H4 (cell line): Measurements from ENCODE around the gene TLX2. TPM values are rescaled to one million over a fixed set of nuclear protein-coding genes. Genes with fewer than 3 reads are reported as not detected.
"Not testable (repeated sequence)": the region's sequence is repeated elsewhere in the genome, so short reads cannot be mapped to it uniquely, and the experiment has no call there.

Source experiments
- DNase-seq: peaks from one replicate; pipeline ENCODE4 v3.0.0-alpha.2; 2015; ENCODE audit warnings: low spot score
- total RNA-seq: library from RNA; depleted of rRNA; stranded (reverse); fragments of >200 nt; shearing (Covaris generic); gene quantifications from 2 replicates; pipeline ENCODE4 v1.2.3, GENCODE V29; 2014; rRNA removed

TLX2 gene
- total RNA-seq, result not detected in 2 replicates

DNA sequence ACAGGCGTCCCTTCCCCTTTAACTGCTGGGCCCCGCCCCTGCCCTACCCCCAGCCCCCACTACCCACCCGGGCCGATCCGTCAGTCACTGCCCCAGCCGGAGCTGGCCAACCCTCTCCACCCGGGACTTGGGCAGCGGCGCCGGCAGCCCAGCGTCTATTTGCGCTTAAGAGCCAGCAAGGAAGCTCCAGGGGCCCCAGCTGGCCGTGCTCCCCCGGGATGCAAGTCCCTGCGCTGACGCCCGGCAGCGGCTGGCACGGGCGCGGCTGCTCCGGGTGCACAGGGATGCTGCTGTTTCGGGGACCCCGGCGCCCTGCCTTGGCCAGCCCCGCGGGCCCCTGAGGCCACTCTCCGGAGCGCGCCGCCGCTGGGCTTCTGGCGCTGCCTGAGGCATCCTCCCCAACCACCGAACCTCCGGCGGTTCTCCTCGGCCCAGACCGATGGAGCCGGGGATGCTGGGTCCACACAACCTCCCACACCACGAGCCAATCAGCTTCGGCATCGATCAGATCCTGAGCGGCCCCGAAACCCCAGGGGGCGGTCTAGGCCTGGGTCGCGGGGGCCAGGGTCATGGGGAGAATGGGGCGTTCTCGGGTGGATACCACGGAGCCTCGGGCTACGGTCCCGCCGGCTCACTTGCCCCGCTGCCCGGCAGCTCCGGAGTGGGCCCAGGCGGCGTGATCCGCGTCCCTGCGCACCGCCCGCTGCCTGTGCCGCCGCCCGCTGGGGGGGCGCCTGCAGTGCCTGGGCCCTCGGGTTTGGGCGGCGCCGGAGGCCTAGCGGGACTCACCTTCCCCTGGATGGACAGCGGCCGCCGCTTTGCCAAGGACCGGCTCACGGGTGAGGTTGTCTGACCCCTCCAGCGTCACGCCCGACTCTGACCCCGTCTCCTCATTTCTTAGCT is at the start of gene TLX2:
TSS of gene TLX2 (plus strand) at position 83 of the 903 bp plus-strand sequence. CDS start at position 440, 357 bp downstream.
- DNase-seq, result no peak

DNA sequence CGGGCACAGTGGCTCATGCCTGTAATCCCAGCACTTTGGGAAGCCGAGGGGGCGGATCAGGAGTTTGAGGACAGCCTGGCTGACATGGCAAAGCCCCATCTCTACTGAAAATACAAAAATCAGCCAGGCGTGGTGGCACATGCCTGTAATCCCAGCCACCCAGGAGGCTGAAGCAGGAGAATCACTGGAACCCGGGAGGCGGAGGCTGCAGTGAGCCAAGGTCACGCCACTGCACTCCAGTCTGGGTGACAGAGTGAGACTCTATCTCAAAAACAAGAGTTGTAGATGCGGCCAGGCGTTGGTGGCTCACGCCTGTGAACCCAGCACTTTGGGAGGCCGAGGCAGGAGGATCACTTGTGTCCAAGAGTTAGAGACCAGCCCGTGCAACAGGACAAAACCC is 43.5 kb upstream of the TLX2 start:
- not testable (repeated sequence) for DNase-seq

DNA sequence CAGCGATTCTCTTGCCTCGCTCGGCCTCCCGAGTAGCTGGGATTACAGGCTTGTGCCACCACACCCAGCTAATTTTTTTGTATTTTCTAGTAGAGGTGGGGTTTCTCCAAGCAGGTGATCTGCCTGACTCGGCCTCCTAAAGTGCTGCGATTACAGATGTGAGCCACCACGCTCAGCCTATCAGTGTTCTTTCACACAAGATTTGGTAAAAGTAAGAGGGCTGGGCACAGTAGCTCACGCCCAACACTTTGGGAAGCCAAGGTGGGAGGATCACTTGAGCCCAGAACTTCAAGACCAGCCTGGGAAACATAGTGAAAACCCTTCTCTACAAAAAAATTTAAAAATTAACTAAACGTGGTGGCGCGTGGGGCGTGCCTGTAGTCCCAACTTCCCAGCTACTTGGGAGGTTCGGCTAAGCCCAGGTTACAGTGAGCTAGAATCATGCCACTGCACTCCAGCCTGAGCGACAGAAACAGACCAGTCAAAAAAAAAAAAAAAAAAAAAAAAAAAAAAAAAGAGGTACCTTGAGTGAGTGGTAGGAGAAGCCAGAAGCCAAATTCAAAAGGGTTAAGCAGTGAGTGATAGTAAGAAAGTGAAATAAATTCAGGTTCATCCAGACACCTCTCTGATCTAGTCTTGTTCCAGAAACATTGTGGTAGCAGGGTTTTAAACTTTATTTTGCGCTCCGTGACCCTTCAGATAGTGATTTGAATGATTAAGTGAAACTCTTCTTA is 42.8 kb upstream of the TLX2 start:
- no peak for DNase-seq

- DNase-seq, result peak; percentile 88
Observed at GRCh38 chr2:74472086-74472944, 41.9 kb upstream of the TLX2 start, which contains the start of gene MRPL53. MRPL53 (minus strand) TSS chr2:74472680; CDS start chr2:74472660, 20 bp downstream.

GRCh38 chr2:74472945-74473258 is 41.3 kb upstream of the TLX2 start:
- DNase-seq, result no peak

DNA sequence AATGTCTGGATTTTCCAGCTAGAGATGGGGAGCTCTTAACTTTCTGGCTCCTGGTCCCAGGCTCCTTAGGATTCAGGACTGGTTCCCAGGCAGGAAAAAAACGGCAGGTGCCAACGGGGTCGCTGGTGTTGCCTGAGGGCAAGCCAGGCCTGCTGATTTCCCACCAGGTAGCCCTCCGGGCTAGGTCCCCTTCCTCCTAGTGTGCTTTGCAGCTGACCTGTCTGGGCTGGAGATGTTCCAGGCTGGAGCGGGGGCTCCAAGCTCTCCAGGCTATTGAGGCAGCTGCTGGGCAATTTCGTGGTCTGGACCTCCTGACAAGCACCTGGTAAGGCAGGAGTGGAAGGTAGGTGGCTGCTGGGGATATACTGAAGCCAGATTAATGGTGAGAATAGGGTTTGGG is 39.8 kb upstream of the TLX2 start:
- no peak for DNase-seq

DNA sequence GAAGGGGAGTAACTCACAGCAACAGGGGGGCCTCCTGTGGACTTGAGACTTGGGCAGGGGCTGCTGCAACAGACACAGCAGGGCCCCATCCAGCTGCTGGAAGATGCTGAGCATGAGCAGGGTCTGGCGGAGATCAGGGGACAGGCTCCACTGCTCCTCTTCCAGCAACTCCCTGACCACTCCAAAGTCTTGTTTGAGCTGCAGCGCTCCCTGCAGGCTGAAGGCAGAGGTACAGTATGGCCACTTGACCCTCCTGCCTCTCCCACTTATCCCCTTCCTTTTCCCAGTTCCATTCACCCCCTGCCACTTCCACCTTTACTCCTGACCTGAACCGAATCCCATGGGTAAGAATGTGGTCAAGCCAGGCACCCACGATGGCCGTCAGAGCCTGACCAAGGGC is 39.4 kb upstream of the TLX2 start:
- no peak for DNase-seq

DNA sequence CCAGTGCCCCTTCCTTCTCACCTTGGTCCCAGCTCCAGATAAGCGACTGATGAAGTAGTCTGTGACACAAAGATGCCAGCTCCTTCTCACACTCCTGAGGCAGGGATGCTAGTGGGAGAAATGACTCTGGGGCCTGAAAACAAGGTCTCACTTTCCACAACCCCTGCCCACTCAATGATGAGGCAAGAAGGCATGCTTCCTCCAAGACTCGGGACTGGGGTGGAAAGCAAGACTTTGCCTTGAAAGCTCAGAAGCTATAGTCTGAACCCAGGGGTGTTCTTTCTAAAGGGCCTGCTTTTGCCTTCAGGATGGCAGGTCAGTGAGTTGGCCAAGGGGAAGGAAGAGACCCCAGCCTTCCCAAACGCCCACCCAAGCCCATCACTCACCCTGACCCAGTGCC is 32.8 kb upstream of the TLX2 start:
- no peak for DNase-seq

- DNase-seq, result no peak
Observed at GRCh38 chr2:74481961-74482800, 32.1 kb upstream of the TLX2 start.

DNA sequence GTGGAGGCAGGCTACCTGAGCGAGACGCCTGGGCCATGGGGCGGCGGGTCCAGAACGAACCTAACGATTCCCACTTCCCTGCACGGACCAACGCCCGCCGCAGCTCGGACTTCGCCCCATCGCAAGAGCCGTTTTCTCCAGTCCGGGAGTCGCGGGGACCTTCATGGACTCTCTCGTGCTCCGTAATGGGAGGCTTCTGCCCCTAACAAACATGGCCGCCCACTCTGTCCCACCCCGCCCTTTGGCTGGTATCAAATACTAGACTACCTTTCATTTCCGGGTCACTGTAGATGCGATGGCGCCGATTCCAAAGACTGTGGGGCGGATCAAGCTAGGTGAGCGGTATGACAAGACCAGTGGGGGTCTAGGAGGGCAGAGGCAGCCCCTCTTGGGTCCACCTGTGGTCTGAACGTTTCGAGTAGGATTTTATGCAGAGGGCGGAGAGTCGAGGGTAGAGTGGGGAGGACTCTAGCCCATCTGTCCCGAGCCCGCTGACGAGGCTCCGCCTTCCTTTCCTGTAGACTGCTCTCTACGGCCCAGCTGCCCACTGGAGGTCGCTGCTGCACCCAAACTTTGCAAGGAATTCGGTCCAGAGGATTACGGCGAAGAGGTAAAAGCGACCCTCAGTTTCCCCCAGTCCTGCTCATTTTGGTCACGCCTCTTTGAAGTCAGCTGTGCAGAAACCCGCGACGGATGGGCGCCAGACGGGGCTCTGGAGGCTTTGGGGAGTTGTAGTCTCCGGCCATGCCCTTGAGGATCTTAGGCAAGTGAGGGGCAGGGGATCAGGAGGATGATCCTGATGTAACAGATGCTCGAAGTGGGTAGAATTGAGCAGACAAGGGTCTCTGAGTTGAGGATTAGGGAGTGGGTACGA is 31.2 kb upstream of the TLX2 start, which contains the start of the genes CCDC142 and TTC31:
TSS of gene CCDC142 (minus strand) at position 198 of the 874 bp plus-strand sequence. CDS start at position 37, 161 bp downstream.
TSS of gene TTC31 (plus strand) at position 281 of the 874 bp plus-strand sequence. CDS start at position 296, 15 bp downstream.
- peak; percentile 94 for DNase-seq

DNA sequence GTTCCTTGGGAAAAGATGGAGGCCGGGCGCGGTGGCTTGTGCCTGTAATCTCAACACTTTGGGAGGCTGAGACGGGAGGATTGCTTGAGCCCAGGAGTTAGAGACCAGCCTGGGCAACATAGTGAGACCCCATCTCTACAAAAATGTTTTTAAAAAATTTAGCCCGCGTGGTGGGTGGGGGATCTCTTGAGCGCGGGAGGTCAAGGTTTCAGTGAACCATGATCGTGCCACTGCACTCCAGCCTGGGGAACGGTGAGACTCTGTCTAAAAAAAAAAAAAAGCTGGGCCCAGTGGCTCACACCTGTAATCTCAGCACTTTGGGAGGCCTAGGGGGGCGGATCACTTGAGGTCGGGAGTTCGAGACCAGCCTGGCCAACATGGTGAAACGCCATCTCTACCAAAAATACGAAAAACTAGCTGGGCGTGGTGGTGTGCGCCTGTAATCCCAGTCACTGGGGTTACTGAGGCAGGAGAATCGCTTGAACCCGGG is 30.5 kb upstream of the TLX2 start:
- DNase-seq, result not testable (repeated sequence)

- DNase-seq, result no peak
Observed at GRCh38 chr2:74486141-74486540, 28.1 kb upstream of the TLX2 start.

- DNase-seq, result no peak
Observed at GRCh38 chr2:74488643-74489481, 25.4 kb upstream of the TLX2 start.

DNA sequence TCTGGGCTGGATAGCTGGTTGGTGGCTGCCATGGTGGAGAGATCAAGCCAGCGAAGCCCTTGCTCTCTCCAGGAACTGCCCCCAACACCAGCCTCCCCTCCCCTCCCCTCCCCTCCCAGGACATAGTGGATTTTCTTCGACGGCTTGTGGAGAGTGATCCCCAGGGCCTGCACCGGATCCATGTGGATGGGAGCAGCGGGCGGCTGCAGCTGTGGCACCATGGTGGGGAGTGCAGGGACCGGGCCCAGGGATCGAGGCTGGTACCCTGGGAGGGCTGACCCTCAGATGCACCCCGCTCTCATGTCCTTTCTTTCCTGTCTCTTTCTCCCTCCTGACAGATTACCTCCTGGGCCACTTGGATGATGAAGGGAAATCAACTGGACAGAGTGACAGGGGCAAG is 24.3 kb upstream of the TLX2 start:
- no peak for DNase-seq

DNA sequence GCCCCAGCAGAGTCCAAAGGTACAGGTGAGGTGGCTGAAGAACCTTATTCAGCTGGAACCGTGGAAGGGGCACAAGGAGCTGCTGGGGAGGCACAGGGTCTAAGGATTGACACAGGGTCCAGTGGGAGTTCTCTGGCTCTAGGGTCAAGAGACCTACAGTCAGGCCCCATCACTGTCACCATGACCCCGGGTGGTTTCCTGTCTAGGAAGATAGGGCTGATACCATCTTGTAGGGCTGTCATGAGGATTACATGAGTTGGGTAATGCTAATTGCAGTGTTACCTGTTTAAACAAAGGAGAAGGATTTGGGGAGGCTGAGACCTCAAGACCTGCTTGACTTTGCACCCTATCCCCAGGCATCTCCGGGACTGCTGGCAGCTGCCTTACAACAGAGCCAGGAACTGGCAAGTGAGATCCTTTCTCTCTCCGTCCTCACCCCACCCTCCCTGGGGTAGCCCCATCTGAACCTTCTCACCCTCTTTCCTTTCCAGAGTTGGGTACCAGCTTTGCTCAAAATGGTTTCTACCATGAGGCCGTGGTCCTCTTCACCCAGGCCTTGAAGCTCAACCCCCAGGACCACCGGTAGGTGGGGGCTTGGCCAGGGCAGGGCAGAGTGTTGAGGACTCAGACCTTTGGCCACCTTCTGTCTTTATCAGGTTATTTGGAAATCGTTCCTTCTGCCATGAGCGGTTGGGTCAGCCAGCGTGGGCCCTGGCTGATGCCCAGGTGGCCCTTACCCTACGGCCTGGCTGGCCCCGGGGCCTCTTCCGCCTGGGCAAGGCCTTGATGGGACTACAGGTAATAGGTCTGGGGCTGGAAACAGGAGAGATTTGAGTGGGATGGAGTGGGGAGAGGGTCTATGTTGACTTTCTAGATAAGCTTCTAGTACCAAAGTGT is 22.4 kb upstream of the TLX2 start:
- no peak for DNase-seq

DNA sequence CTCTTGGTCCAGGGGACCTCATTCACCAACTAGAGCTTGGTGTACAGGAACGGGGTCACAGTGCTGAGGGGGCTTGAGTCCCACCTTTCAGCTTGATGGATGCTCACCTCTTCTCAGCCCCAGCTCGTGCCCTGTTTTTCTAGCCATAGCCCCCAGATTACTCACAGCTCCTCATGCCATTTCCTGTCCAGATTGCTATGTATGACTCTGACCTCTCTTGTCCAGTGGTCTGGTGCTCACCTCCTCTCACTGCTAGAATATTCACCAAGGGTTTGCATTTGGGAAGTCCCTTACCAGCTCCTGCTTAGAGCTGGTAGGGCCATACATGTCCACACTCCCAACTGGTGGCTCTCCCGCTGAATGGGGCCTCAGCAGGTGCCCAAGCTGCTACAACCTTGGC is 20.7 kb upstream of the TLX2 start:
- no peak for DNase-seq

- no peak for DNase-seq
Observed at GRCh38 chr2:74495440-74495839, 18.8 kb upstream of the TLX2 start.
